Neural cell (in vitro differentiated cells): ENCODE data around the gene GPC3. TPM values are rescaled to one million over a fixed set of nuclear protein-coding genes. Genes with fewer than 3 reads are reported as not detected.

Experiments used
- H2AFZ ChIP-seq: fragments of 200-600, 300-800 bp; sonication (generic), shearing (Covaris generic); 2 replicates; pipeline ENCODE4 v1.6.0; 2014; ENCODE audit warnings: low read depth, mild to moderate bottlenecking, antibody characterized with exemption, low read length, moderate library complexity
- H3F3A ChIP-seq: fragments of 200-600 bp; shearing (Covaris generic); 2 replicates; pipeline ENCODE4 v1.6.1; 2016; ENCODE audit warnings: mild to moderate bottlenecking, moderate library complexity, mixed read lengths, antibody characterized with exemption, low read length; ENCODE audit not compliant: insufficient read depth, poor library complexity, severe bottlenecking
- H3K27ac ChIP-seq: fragments of 200-600, 300-800 bp; sonication (generic), shearing (Covaris generic); 2 replicates; pipeline ENCODE4 v1.5.1; 2014; ENCODE audit warnings: mild to moderate bottlenecking, low read length, moderate library complexity
- H3K27me3 ChIP-seq: fragments of 300-800, 200-600 bp; sonication (generic), shearing (Covaris generic); 2 replicates; pipeline ENCODE4 v1.6.0; 2014; ENCODE audit warnings: mild to moderate bottlenecking, low read depth, low read length, moderate library complexity; ENCODE audit not compliant: insufficient read depth
- H3K36me3 ChIP-seq: fragments of 300-800, 200-600 bp; sonication (generic), shearing (Covaris generic); 2 replicates; pipeline ENCODE4 v1.5.1; 2014; ENCODE audit warnings: mild to moderate bottlenecking, antibody characterized with exemption, low read length, moderate library complexity; ENCODE audit not compliant: insufficient read depth
- H3K4me2 ChIP-seq: fragments of 300-800, 200-600 bp; sonication (generic), shearing (Covaris generic); 2 replicates; pipeline ENCODE4 v1.6.0; 2014; ENCODE audit warnings: mild to moderate bottlenecking, low read length
- H3K4me3 ChIP-seq: fragments of 300-800, 200-600 bp; sonication (generic), shearing (Covaris generic); 2 replicates; pipeline ENCODE4 v1.5.1; 2014; ENCODE audit warnings: mild to moderate bottlenecking, low read length, moderate library complexity
- H3K79me2 ChIP-seq: fragments of 200-600 bp; shearing (Covaris generic); replicated peaks from 2 replicates; pipeline ENCODE4 v1.6.0; 2014; ENCODE audit warnings: mild to moderate bottlenecking, low read length, moderate library complexity; ENCODE audit not compliant: insufficient read depth
- H3K9ac ChIP-seq: fragments of 300-800, 200-600 bp; sonication (generic), shearing (Covaris generic); 2 replicates; pipeline ENCODE4 v1.6.1; 2016; ENCODE audit warnings: mild to moderate bottlenecking, low read length, mixed read lengths
- H3K9me2 ChIP-seq: fragments of 200-600 bp; shearing (Covaris generic); 2 replicates; pipeline ENCODE4 v1.6.1; 2016; ENCODE audit warnings: mild to moderate bottlenecking, low read length, mixed read lengths; ENCODE audit not compliant: insufficient read depth
- H3K9me3 ChIP-seq: fragments of 200-600, 300-800 bp; sonication (generic), shearing (Covaris generic); 2 replicates; pipeline ENCODE4 v1.6.1; 2016; ENCODE audit warnings: mild to moderate bottlenecking, mixed run types, low read length, moderate library complexity, mixed read lengths
- H4K20me1 ChIP-seq: fragments of 200-600 bp; shearing (Covaris generic); 2 replicates; pipeline ENCODE4 v1.6.1; 2016; ENCODE audit warnings: mild to moderate bottlenecking, mixed run types; ENCODE audit not compliant: insufficient read depth
- CTCF ChIP-seq: fragments of 450-650 bp; IDR thresholded peaks from 2 replicates; pipeline ENCODE4 v1.5.1; 2014; ENCODE audit warnings: antibody characterized with exemption, mild to moderate bottlenecking, moderate library complexity; ENCODE audit not compliant: poor library complexity, severe bottlenecking
- EP300 ChIP-seq: fragments of 450-650 bp; conservative IDR thresholded peaks from 2 replicates; pipeline ENCODE4 v1.6.1; 2014; ENCODE audit warnings: antibody characterized with exemption, mild to moderate bottlenecking, moderate library complexity; ENCODE audit not compliant: poor library complexity, severe bottlenecking
- EZH2 ChIP-seq: fragments of 200-600, 300-800 bp; shearing (Covaris generic), sonication (generic); IDR thresholded peaks from 2 replicates; pipeline ENCODE4 v1.6.1; 2014; ENCODE audit warnings: antibody characterized with exemption, low read length, borderline replicate concordance, mild to moderate bottlenecking; ENCODE audit not compliant: insufficient read depth, poor library complexity, severe bottlenecking
- MXI1 ChIP-seq: fragments of 450-650 bp; conservative IDR thresholded peaks from 2 replicates; pipeline ENCODE4 v1.6.1; 2014; ENCODE audit warnings: antibody characterized with exemption, mild to moderate bottlenecking; ENCODE audit not compliant: poor library complexity, severe bottlenecking
- POLR2AphosphoS5 ChIP-seq: IDR thresholded peaks from 2 replicates; pipeline ENCODE4 v1.6.1; 2012
- RAD21 ChIP-seq: fragments of 450-650 bp; conservative IDR thresholded peaks from 2 replicates; pipeline ENCODE4 v1.6.1; 2014; ENCODE audit warnings: antibody characterized with exemption, mild to moderate bottlenecking, moderate library complexity
- SMC3 ChIP-seq: fragments of 450-650 bp; conservative IDR thresholded peaks from 2 replicates; pipeline ENCODE4 v1.6.1; 2014; ENCODE audit warnings: antibody characterized with exemption, mild to moderate bottlenecking, moderate library complexity; ENCODE audit not compliant: poor library complexity
- TAF1 ChIP-seq: IDR thresholded peaks from 2 replicates; pipeline ENCODE4 v1.6.1; 2012; ENCODE audit warnings: low read depth
- polyA plus RNA-seq: library from polyadenylated mRNA; depleted of rRNA; stranded (reverse); fragments of >200 nt; gene quantifications from 2 replicates; pipeline ENCODE4 v1.2.3, GENCODE V29; 2014
- TF ChIP-seq, protein P1 (sequence below): IDR thresholded peaks from 2 replicates; pipeline ENCODE4 v1.6.1; 2012; ENCODE audit warnings: borderline replicate concordance

Gene GPC3
- polyA plus RNA-seq, 1 donor from 2014 or later, result 2.1 TPM

DNA sequence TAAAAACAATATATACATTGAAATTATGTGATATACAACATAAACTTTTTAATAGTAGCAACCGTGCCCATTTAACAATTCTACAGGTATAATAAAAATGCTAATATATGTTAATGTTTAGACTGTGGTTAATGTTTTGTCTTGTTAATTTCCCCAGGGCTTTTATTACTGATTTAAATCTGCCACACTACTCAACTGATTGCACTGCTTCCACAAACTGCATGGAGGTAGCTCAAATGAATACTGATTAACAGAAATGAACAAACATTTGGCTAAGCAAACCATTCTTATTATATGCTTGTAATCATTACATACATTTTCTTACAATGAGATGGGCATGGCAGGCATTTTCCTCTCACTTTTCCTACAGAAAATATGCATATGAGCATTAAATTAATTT lies 275.9 kb downstream of the GPC3 start:
- TF ChIP-seq, protein P1, sequence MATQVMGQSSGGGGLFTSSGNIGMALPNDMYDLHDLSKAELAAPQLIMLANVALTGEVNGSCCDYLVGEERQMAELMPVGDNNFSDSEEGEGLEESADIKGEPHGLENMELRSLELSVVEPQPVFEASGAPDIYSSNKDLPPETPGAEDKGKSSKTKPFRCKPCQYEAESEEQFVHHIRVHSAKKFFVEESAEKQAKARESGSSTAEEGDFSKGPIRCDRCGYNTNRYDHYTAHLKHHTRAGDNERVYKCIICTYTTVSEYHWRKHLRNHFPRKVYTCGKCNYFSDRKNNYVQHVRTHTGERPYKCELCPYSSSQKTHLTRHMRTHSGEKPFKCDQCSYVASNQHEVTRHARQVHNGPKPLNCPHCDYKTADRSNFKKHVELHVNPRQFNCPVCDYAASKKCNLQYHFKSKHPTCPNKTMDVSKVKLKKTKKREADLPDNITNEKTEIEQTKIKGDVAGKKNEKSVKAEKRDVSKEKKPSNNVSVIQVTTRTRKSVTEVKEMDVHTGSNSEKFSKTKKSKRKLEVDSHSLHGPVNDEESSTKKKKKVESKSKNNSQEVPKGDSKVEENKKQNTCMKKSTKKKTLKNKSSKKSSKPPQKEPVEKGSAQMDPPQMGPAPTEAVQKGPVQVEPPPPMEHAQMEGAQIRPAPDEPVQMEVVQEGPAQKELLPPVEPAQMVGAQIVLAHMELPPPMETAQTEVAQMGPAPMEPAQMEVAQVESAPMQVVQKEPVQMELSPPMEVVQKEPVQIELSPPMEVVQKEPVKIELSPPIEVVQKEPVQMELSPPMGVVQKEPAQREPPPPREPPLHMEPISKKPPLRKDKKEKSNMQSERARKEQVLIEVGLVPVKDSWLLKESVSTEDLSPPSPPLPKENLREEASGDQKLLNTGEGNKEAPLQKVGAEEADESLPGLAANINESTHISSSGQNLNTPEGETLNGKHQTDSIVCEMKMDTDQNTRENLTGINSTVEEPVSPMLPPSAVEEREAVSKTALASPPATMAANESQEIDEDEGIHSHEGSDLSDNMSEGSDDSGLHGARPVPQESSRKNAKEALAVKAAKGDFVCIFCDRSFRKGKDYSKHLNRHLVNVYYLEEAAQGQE, result no peak
- TF ChIP-seq POLR2AphosphoS5 (no peak), RAD21 (no peak), EP300 (no peak), MXI1 (no peak), CTCF (no peak), EZH2 (no peak), SMC3 (no peak), TAF1 (no peak)
- no peak overlapping the region for H3K4me2 ChIP-seq
- no peaks in the 10 kb centered on the region for H3F3A ChIP-seq
- H3K9me3 ChIP-seq, result no peaks in the 10 kb centered on the region
- H3K27ac ChIP-seq, result no peak overlapping the region
- no peaks in the 10 kb centered on the region for H4K20me1 ChIP-seq
- H3K4me3 ChIP-seq, result no peak overlapping the region
- H3K79me2 ChIP-seq, result no peaks in the 10 kb centered on the region
- H3K9me2 ChIP-seq, result no peaks in the 10 kb centered on the region
- no peak overlapping the region for H2AFZ ChIP-seq
- H3K27me3 ChIP-seq, result no peaks in the 10 kb centered on the region
- no peaks in the 10 kb centered on the region for H3K36me3 ChIP-seq
- no peak overlapping the region for H3K9ac ChIP-seq

- Histone ChIP-seq H2AFZ (no peak overlapping the region), H3F3A (no peaks in the 10 kb centered on the region), H4K20me1 (no peaks in the 10 kb centered on the region), H3K4me3 (no peak overlapping the region), H3K9me2 (no peaks in the 10 kb centered on the region), H3K79me2 (no peaks in the 10 kb centered on the region), H3K9ac (no peak overlapping the region), H3K36me3 (no peaks in the 10 kb centered on the region), H3K9me3 (no peaks in the 10 kb centered on the region), H3K27me3 (no peaks in the 10 kb centered on the region), H3K4me2 (no peak overlapping the region), H3K27ac (no peak overlapping the region)
- TF ChIP-seq CTCF (no peak), TAF1 (no peak), RAD21 (no peak), POLR2AphosphoS5 (no peak), EZH2 (no peak), EP300 (no peak), MXI1 (no peak), SMC3 (no peak)
- TF ChIP-seq, protein P1, result no peak
Observed at GRCh38 chrX:133706890-133707289, 278.5 kb downstream of the GPC3 start.
